ENCODE measurements around the gene HJURP. TPM values are rescaled to one million over a fixed set of nuclear protein-coding genes. Genes with fewer than 3 reads are reported as not detected.

The HJURP gene
- total and polyA plus RNA-seq, 2 donors (not counting 1 experiment from before 2014, with no cell fraction given): 5.8 to 6.2 TPM

- TF ChIP-seq EZH2 (IDR thresholded peaks at IDR 0.05; ENCODE audit: low read length, missing control alignments): no peak
- TF ChIP-seq CTCF (conservative IDR thresholded peaks at IDR 0.05 in 1 of 2, IDR thresholded peaks at IDR 0.05 in 1 of 2; ENCODE audit: low read depth in 1 of 2, low read length in 2 of 2): no peak
- Histone ChIP-seq H2AFZ (ENCODE audit: low read length) (no peak overlapping the region), H3K27me3 (ENCODE audit: control insufficient read depth, insufficient read depth, low read length) (no peaks in the 10 kb centered on the region), H3K9me3 (ENCODE audit: control insufficient read depth, insufficient read depth, low read depth, low read length) (no peaks in the 10 kb centered on the region), H3K4me3 (replicated peaks in 1 of 4; ENCODE audit: control extremely low read depth in 1 of 4, insufficient read depth in 1 of 4, low read depth in 3 of 4, low read length in 4 of 4) (no peak overlapping the region), H3K36me3 (ENCODE audit: control insufficient read depth, insufficient read depth, low read length) (peaks cover 23% of the 10 kb centered on the region), H4K20me1 (ENCODE audit: control insufficient read depth, extremely low read depth, insufficient read depth, low read length) (no peaks in the 10 kb centered on the region), H3K79me2 (ENCODE audit: control insufficient read depth, insufficient read depth, low read length) (peaks cover 65% of the 10 kb centered on the region), H3K27ac (ENCODE audit: insufficient read depth, low read length) (no peak overlapping the region), H3K9ac (ENCODE audit: insufficient read depth, low read length) (no peak overlapping the region), H3K4me1 (ENCODE audit: control insufficient read depth, extremely low read depth, insufficient read depth, low read length) (no peaks in the 10 kb centered on the region), H3K4me2 (ENCODE audit: extremely low read depth, insufficient read depth, low read length) (no peak overlapping the region)
- DNase-seq (ENCODE audit: low read depth in 2 of 2): no peak
Observed at GRCh38 chr2:233838726-233839446, 15.4 kb downstream of the HJURP start.

- no peaks in the 10 kb centered on the region for H3K27me3 ChIP-seq (ENCODE audit: control insufficient read depth, insufficient read depth, low read length)
- H3K9ac ChIP-seq (ENCODE audit: insufficient read depth, low read length): no peak overlapping the region
- H4K20me1 ChIP-seq (ENCODE audit: control insufficient read depth, extremely low read depth, insufficient read depth, low read length): no peaks in the 10 kb centered on the region
- H3K4me3 ChIP-seq (replicated peaks in 1 of 4; ENCODE audit: control extremely low read depth in 1 of 4, insufficient read depth in 1 of 4, low read depth in 3 of 4, low read length in 4 of 4): no peak overlapping the region
- peaks cover 18% of the 10 kb centered on the region for H3K36me3 ChIP-seq (ENCODE audit: control insufficient read depth, insufficient read depth, low read length)
- H3K4me1 ChIP-seq (ENCODE audit: control insufficient read depth, extremely low read depth, insufficient read depth, low read length): no peaks in the 10 kb centered on the region
- no peak overlapping the region for H3K4me2 ChIP-seq (ENCODE audit: extremely low read depth, insufficient read depth, low read length)
- TF ChIP-seq EZH2 (IDR thresholded peaks at IDR 0.05; ENCODE audit: low read length, missing control alignments): no peak
- TF ChIP-seq CTCF (conservative IDR thresholded peaks at IDR 0.05 in 1 of 2, IDR thresholded peaks at IDR 0.05 in 1 of 2; ENCODE audit: low read depth in 1 of 2, low read length in 2 of 2): no peak
- no peak overlapping the region for H2AFZ ChIP-seq (ENCODE audit: low read length)
- no peak for DNase-seq (ENCODE audit: low read depth in 2 of 2)
- peaks cover 60% of the 10 kb centered on the region for H3K79me2 ChIP-seq (ENCODE audit: control insufficient read depth, insufficient read depth, low read length)
- no peaks in the 10 kb centered on the region for H3K9me3 ChIP-seq (ENCODE audit: control insufficient read depth, insufficient read depth, low read depth, low read length)
- H3K27ac ChIP-seq (ENCODE audit: insufficient read depth, low read length): no peak overlapping the region
Observed at GRCh38 chr2:233838251-233838650, 16.1 kb downstream of the HJURP start.

- Histone ChIP-seq H3K36me3 (ENCODE audit: control insufficient read depth, insufficient read depth, low read length) (peaks cover 17% of the 10 kb centered on the region), H3K27me3 (ENCODE audit: control insufficient read depth, insufficient read depth, low read length) (no peaks in the 10 kb centered on the region), H3K9ac (ENCODE audit: insufficient read depth, low read length) (no peak overlapping the region), H3K4me1 (ENCODE audit: control insufficient read depth, extremely low read depth, insufficient read depth, low read length) (no peaks in the 10 kb centered on the region), H3K27ac (ENCODE audit: insufficient read depth, low read length) (no peak overlapping the region), H3K79me2 (ENCODE audit: control insufficient read depth, insufficient read depth, low read length) (peaks cover 56% of the 10 kb centered on the region), H3K9me3 (ENCODE audit: control insufficient read depth, insufficient read depth, low read depth, low read length) (no peaks in the 10 kb centered on the region), H2AFZ (ENCODE audit: low read length) (no peak overlapping the region), H3K4me2 (ENCODE audit: extremely low read depth, insufficient read depth, low read length) (no peak overlapping the region), H3K4me3 (replicated peaks in 1 of 4; ENCODE audit: control extremely low read depth in 1 of 4, insufficient read depth in 1 of 4, low read depth in 3 of 4, low read length in 4 of 4) (no peak overlapping the region), H4K20me1 (ENCODE audit: control insufficient read depth, extremely low read depth, insufficient read depth, low read length) (no peaks in the 10 kb centered on the region)
- no peak for TF ChIP-seq CTCF (conservative IDR thresholded peaks at IDR 0.05 in 1 of 2, IDR thresholded peaks at IDR 0.05 in 1 of 2; ENCODE audit: low read depth in 1 of 2, low read length in 2 of 2)
- no peak for TF ChIP-seq EZH2 (IDR thresholded peaks at IDR 0.05; ENCODE audit: low read length, missing control alignments)
- no peak for DNase-seq (ENCODE audit: low read depth in 2 of 2)
Observed at GRCh38 chr2:233837694-233838229, 16.6 kb downstream of the HJURP start.
